Body of pancreas (tissue), 4 donors: ENCODE results near the gene CCN5.

Source experiments
- POLR2A ChIP-seq, 3 donors: fragments of 450-650 bp; IDR thresholded peaks; one replicate each; pipeline ENCODE4 v1.6.1; 2016; ENCODE audit warnings: antibody characterized with exemption in 3 of 3, mild to moderate bottlenecking in 2 of 3
- TF ChIP-seq, protein P1 (sequence below), 7 experiments: fragments of 450-650 bp in 4 of 7; fragments of 200-600 bp in 3 of 7; sonication (generic) in 3 of 7; IDR thresholded peaks; one replicate each; pipeline ENCODE4 v1.5.1; 2016 to 2019; ENCODE audit warnings: antibody characterized with exemption in 7 of 7

DNA sequence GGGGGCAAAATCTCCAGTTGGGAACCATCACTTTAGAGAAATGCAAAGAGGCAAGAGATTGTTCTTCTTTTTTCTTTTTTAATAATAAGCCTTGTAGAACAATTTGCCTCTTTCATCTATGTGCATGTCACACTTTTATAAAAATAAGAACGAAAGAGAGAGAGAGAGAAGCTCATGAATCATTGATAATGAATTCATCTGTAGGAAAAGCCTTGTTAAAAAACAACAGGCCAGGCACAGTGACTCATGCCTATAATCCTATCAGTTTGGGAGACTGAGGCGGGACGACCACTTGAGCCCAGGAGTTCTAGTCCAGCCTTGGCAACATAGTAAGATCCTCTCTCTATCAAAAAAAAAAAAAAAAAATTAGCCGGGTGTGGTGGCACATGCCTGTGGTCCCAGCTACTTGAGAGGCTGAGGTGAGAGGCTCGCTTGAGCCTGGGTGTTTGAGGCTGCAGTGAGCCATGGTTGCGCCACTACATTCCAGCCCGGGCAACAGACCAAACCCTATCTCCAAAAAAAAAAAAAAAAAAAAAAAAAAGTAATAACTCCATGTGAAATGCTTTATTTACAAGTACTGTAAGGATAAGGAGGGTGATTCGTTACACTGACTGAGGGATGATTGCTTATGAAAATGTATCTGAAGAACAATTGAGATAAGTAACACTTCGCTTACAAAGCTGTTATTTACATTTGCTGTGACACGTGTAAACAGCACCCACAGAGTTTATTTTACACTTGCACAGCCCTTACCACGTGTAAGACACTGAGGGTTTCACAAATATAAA is 6.0 kb downstream of the CCN5 start:
- TF ChIP-seq, protein P1, sequence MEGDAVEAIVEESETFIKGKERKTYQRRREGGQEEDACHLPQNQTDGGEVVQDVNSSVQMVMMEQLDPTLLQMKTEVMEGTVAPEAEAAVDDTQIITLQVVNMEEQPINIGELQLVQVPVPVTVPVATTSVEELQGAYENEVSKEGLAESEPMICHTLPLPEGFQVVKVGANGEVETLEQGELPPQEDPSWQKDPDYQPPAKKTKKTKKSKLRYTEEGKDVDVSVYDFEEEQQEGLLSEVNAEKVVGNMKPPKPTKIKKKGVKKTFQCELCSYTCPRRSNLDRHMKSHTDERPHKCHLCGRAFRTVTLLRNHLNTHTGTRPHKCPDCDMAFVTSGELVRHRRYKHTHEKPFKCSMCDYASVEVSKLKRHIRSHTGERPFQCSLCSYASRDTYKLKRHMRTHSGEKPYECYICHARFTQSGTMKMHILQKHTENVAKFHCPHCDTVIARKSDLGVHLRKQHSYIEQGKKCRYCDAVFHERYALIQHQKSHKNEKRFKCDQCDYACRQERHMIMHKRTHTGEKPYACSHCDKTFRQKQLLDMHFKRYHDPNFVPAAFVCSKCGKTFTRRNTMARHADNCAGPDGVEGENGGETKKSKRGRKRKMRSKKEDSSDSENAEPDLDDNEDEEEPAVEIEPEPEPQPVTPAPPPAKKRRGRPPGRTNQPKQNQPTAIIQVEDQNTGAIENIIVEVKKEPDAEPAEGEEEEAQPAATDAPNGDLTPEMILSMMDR (IDR thresholded peaks at IDR 0.05) = no peak
- TF ChIP-seq POLR2A (IDR thresholded peaks at IDR 0.05) = no peak
